ENCODE results near the gene IFT57.
"Not testable (repeated sequence)": the region's sequence is repeated elsewhere in the genome, so short reads cannot be mapped to it uniquely, and the experiment has no call there.

The IFT57 gene

DNA sequence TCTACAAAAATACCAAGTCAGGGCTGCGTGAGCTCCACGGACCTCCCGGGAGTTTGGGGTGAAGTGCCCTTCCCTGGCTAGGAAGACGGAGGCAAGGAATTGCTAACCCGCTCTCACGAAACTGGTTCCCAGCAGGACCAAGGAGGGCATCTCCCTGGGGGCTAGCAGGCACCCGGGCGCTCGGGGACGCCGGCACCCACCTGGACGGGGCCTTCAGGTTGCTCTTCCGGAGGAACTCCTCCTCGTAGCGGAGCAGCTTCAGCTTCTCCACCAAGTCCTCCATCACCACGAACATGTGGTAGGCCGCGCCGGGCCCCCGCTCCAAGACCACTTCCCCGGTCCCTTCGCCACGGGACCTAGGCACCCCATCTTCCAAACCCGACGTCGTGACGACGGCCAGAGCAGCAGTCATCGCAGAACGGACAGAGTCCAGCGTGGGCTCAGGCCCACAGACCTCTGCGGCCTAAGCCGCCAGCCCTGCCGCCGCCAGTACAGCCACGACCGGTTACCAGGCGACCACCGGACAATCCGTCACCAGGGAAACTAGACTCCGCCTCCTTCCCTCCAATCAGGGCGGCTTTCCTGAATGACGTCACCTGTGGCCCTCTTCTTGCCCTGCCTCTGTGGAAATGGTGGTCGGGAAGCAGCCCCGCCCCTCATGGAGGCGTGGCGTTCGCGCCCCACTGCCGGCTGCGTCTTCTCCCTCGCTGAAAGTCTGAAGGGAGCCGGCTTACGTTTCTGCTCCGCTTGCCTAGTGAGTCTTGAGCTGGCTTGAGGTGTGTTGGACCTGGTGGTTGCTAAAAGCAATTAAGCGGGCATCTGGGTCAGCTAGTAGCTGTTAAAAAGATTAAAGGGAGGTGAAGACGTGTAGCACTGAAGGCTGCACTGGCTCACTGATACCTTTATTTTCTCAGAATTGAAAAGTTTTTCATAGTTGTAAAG is at the start of gene IFT57:
Gene IFT57, minus strand, starts transcription at position 514 of the 942 bp plus-strand sequence. Its CDS starts 102 bp downstream, at position 412.
- DNase-seq: peak; percentile 85 to 88

DNA sequence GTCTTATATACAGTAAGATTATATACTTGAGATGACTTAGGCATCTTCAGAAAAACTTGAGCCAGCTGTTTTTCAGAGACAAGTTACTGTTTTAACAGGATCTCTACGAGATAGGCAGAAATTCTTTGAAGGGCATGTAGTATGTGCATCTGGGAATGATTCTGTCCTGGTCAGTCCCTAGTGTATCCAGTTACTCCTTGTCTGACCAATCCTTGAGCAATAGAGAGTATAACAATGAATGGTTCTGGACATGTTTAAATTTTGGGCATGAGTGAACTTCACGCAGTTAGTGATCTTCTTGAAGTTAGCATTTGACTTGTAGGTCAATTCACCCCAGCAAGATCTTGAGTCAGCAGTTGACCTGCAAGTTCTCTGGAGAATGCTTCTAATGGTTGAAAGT is 49.4 kb upstream of the IFT57 start:
- DNase-seq: no peak

GRCh38 chr3:108268235-108268634 is 46.0 kb upstream of the IFT57 start:
- not testable (repeated sequence) for DNase-seq

DNA sequence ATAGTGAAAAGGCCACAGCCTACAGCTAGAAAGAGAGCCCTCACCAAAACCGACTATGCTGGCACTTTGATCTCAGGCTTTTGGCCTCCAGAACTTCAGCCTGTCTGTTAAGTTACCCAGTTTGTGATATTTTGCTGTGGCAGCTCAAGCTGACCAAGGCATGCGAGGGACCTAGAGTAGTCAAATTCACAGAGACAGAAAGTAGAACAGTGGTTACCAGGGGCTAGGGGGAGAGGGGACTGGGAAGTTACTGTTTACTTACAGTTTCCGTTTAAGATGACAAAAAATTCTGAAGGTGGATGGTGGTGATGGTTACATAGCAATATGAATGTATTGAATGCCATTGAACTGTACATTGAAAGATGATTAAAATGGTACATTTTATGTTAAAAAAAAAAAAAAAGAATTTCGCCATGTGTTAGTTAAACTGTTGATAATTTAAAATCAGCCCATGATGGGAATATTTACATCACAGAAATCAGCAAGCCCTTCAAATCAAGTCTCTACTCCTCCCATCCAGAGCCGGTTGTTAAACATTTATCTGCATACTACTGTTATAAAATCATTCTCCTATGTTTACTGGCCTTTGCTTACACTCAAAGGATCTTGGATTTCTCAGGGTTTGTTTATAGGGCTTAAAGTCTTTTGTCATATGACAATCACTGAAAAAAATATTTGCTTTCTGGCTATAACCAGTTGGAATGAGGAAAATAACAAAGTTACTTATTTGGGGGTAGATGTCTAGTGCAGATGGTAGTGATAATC is 42.5 kb upstream of the IFT57 start:
- not testable (repeated sequence) for DNase-seq

- no peak for DNase-seq
Observed at GRCh38 chr3:108255131-108255530, 32.9 kb upstream of the IFT57 start.

DNA sequence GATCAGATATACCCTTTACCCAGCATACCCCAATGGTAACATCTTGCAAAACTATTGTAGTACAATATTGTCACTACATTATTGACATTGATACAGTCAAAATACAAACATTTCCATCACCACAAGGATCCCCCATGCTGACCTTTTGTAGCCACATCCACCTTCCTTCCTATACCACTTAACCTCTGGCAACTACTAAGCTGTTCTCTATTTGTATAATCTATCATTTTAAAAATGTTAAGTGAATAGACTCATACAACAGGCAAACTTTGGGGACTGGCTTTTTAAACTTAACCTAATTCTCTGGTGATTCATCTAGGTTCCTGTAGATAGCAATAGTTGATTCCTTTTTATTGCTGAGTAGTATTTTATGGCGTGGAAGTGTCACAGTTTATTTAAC is 29.6 kb upstream of the IFT57 start:
- DNase-seq: no peak

- DNase-seq: no peak
Observed at GRCh38 chr3:108251265-108251664, 29.0 kb upstream of the IFT57 start.

- no peak for DNase-seq
Observed at GRCh38 chr3:108250626-108251025, 28.4 kb upstream of the IFT57 start.

- DNase-seq: no peak
Observed at GRCh38 chr3:108243243-108243642, 21.0 kb upstream of the IFT57 start.

- DNase-seq: no peak
Observed at GRCh38 chr3:108242776-108243175, 20.6 kb upstream of the IFT57 start.

GRCh38 chr3:108241721-108242120 is 19.5 kb upstream of the IFT57 start:
- DNase-seq: no peak

DNA sequence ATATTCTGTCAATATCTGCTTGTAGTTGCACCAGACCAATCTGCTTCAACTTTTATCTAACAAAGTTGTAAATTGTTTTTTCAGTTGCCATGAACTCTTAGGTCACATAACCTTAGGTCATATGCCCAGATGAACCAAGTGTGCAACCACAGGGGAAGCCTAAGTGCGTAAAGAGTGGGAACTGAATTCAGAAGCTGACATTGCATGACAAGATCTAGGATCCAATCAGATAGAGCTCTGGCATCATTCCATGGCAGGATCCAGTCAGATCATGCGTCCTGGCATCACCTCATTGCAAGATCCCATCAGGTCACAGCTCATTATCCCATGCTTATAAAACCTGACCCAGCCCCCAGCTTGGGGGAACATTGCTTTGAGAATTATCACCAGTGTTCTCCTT is 18.9 kb upstream of the IFT57 start:
- DNase-seq: no peak

DNA sequence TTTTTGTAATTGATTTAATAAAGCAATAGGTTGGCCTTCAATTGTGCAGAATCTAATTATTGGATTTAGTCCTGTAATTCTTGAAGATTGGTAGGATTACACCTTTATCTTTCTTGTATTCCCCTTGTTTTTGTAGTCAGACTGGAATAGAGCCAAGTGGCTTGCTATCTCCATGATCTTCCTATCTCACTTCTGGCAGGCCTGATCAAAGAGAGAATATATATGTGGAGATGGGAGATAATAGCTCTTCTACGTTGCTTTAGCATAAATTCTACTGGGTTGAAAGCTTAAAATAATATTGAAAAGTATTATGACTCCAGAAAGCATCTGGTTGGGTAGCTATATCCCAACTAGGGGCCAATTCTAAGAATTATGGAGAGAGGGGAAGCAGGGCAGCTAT is 16.9 kb upstream of the IFT57 start:
- no peak for DNase-seq

DNA sequence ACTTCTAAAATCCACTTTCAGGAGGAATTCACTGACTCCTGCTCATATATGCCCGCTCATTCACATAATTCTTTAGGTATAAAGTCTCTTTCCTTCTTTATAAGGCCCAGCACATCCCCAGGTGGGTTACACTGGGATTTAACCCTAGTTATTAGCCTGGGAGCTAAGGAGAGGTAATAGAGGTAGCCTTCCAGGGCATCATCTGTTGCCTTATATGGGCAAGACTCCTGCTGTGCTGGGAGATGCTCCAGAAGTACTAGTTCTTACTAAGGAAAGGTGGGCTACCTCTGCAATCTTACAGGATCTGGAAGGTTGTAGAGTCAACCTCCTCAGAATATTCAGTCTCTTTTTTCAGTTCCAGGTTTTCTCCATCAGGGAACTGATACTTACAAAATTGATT is 13.1 kb upstream of the IFT57 start:
- DNase-seq: no peak

GRCh38 chr3:108234387-108234957 is 12.2 kb upstream of the IFT57 start:
- DNase-seq: no peak

- no peak for DNase-seq
Observed at GRCh38 chr3:108228286-108228685, 6.1 kb upstream of the IFT57 start.

GRCh38 chr3:108227131-108227530 is 4.9 kb upstream of the IFT57 start:
- DNase-seq: no peak

DNA sequence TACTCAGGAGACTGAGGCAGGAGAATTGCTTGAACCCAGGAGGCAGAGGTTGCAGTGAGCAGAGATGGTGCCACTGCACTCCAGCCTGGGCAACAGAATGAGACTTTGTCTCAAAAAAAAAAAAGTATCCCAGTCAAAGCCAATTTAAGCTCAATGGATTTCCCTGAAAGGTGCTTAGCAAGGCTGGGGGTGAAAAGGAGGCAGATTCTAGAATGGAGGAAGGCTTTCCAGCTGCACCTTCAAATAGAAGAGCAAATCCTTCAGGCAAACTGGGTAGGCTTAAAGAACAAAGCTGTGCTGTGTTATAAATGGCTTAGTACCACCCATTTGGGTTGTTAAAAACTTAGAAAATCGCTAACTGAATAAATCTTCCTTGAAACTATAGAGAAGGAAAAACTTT is 3.0 kb upstream of the IFT57 start:
- DNase-seq: no peak

DNA sequence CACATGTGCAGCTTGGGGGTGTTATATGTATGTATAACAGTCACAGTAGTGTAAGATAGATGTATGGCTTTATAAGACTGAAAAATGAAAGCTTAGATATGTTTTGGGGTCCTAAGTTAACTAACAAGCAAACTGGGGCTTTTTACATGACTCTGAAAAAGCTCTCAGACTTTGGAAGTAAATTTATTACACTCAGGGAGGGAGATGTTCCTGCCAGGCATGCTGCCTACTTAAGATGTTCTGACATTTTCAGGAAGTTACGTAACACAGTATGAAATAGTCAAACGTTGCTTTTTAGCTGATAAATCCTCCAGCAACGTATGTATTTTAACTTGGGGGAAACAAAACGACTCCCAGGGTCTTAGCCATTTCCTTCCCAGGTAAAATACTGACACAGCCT is 1.7 kb upstream of the IFT57 start:
- no peak for DNase-seq

- DNase-seq: no peak
Observed at GRCh38 chr3:108222853-108223565, 785 bp upstream of the IFT57 start.

GRCh38 chr3:108221393-108221792 is 831 bp downstream of the IFT57 start:
- no peak for DNase-seq

- no peak for DNase-seq
Observed at GRCh38 chr3:108219336-108219735, 2.9 kb downstream of the IFT57 start.

DNA sequence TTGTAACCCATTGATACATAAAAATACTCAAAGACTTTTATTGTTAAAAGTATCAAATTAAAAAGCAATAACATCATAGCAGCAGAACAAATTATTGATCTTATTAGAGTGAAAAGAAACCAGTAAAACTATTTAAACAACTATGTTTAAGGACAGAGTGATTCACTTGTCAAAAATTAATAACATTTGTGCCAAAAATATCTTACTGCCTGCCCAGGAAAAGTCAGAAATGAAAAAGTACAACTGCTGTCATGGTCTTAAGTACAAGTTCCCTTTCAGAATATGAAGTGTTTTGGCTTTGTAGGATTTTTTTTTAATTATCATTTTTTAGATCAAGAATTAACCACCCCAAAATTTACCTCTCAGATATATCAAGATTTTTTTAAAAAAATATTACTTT is 3.4 kb downstream of the IFT57 start:
- DNase-seq: no peak
